HuH-7.5 (cell line): ENCODE data around the gene DOCK6.
"Not testable (repeated sequence)": the region's sequence is repeated elsewhere in the genome, so short reads cannot be mapped to it uniquely, and the experiment has no call there.

Source experiments
- DNase-seq: peaks from one replicate; pipeline ENCODE4 v3.0.0; 2011; ENCODE audit warnings: low spot score

Gene DOCK6

DNA sequence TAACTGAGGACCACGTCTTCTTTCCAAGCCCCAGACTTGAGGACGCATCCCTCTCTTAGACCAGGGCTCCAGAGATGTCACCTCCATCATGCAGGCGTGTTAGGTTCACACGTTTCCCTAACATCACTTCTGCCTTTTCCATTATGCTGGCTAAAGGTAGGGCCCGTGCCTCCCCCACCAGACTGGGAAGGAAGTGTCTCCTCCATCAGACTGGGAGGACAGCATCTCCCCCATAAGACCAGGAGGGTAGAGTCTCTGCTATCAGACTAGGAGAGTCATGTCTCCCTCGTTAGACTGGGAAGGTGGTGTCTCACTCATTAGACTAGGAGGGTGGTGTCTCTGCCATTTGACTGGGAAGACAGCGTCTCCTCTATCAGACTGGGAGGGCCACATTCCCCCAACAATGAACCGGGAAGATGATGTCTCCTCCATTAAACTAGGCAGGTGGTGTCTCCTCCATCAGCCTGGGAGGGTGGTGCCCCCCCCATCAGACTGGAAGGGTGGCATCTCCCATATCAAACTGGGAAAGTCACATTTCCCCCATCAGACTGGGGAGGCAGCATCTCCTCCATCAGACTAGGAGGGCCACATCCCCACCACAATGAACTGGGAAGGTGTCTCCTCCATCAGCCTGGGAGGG is 88.7 kb downstream of the DOCK6 start:
- no peak for DNase-seq

DNA sequence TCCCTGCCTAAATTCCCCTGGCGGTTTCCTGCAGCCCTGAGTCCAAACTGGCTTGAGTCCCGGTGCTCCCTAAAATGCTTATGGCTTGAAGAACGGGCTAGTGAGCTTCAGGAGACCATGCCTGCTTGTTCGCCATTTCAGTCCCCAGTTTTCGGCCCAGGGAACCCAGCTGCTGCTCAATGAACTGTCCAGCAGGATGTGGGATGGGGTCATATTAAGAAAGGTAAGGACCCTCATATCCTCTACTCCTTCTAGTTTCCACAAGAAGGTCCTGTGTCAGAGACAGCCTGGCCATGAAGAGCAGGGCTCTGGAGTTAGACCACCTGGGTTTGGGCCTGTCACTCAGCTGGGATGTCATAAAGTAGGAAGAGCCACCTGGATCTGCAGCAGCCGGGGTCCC is 89.7 kb downstream of the DOCK6 start:
- no peak for DNase-seq

DNA sequence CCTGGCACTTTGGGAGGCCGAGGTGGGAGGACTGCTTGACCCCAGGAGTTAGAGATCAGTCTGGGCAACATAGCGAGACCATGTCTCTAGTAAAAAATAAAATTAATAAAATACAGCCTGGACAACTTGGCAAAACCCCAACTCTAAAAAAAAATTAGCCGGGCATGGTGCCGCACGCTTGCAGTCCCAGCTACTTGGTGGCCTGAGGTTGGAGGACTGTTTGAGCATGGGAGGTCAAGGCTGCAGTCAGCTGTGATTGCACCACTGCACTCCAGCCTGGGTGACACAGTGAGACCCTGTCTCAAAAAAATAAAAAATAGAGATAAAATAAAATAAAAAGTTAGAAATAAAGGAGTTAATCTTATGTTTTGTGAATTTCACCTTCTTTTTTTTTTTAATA is 91.2 kb downstream of the DOCK6 start:
- DNase-seq = no peak

DNA sequence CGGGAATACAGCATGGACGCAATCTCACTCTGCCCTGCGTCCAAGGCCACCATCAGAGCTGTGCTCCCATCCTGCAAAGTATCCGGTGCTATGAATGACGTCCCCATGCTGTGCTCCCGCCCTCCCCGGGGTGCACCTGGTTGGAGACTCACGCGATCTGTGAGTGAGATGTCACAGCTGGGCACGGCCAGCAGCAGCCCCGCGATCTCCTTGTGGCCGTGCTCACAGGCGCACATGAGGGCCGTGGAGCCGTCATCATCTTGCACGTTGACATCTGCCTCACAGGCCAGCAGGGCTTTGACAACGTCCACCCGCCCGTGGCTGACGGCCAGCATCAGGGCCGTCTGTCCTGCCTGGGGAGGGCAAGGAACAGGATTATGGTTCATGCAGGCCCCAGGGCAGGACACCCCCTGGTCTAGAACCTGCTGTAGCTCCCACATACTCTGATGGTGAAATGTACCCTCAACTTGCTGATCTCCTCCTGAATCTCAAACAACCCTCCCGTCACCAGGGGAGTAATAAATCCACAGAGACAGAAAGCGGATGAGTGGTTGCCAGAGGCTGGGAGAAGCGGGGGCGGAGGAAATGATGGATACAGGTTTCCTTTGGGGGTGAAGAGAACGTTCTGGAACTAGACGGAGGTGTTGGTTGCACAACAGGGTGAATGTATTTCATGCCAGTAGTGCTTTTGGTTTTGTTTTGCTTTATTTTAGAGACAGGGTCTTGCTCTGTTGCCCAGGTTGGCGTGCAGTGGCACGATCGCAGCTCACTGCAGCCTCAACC is 92.2 kb downstream of the DOCK6 start:
- DNase-seq = no peak

DNA sequence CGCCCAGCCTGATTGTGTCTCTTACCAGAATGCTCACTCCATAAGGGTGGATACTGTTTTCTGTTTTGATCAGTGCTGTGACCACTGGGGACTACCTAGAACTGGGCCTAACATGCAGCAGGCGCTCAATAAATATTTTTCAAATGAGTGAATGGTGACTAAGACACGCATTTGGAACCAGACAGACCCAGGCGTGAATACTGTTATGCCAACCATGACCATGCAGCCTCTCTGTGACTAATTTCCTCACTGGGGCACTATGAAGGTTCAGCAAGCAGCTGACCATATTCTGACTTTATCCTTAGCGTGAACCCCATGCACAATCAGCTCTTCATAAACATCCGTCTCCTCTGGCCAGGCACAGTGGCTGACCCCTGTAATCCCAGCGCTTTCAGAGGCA is 93.8 kb downstream of the DOCK6 start:
- no peak for DNase-seq

DNA sequence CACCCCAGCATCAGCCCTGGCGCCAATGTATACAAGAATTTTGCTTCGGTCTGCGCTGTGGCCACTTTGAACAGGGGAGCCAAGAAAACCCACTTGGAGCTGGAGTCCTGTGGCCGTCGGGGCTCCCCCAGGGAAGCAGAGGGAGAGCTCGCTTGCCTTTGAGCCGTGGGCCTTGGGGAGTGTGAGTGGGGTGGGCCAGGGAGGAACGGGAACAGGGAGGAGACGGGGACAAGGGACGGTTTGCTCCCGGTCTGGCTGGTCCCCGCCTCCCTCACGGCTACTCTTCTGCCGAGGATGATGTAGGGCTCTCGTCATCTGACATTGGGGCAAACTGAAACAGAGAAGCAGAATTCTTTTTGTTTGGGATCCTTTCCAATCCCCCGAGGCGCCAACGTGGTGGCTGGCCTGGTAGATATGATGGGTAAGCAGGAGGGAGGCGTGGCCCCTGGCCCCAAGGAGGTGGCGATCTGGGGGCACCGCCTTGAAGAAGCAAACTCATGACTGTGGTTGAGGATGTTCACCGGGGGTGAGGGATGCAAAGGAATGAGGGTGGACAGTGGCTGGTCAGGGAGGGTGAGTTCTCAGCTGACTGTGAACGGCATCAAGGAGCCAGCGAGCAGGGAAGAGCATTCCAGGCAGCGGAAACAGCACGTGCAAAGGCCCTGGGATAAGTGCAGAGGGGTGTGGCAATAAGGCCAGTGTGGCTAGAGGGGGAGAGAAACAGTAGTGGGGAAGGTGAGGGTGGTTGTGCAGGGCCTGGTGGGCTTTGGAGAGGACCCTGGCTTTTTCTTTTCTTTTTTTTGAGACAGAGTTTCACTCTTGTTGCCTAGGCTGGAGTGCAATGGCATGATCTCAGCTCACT is 95.8 kb downstream of the DOCK6 start:
- DNase-seq = no peak

DNA sequence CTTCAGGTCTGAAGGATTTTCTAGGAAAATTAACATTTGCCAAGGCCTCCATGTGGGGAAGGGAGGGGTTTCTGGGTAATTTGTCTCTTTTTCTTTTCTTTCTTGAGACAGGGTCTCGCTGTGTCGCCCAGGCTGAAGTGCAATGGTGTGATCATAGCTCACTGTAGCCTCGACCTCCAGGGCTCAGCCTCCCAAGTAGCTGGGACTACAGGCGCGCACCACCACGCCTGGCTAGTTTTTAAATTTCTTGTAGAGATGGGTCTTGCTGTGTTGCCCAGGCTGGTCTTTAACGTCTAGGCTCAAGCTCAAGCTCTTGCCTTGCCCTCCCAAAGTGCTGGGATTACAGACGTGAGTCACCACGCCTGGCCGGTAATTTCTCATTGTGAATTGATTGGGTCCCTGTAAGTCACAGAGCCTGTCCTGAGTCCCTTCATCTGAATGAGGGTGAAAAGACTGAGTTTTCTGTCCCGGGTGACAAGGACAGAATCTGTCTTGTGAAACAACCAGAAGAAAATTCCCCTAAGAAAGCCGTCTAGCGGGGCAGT is 96.8 kb downstream of the DOCK6 start:
- DNase-seq = no peak

DNA sequence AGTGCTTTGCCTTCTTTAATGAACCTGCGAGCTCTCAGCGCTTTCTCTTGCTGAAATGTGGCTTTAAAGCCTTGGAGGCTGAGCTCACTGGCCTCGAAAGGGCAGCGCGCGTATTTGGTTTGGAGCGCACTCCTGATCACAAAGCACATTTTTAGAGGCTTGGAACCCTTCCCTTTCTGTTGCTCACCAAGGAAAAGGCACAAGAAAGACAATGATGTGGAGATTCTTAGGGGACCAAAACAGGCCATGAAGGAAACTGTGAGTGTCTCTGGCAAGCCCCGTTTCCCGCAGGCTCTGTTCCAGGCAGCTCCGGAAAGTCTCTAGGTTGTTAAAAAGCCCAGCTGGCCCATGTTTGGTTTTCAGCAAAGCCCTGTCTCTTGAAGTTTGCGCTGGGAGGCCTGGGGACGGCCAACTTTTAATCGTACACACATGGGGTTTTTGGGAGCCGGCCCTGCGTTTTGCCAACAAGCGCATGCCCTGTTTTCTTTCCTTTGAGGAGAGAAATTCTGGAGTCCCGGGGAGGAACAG is 97.4 kb downstream of the DOCK6 start:
- DNase-seq = no peak

DNA sequence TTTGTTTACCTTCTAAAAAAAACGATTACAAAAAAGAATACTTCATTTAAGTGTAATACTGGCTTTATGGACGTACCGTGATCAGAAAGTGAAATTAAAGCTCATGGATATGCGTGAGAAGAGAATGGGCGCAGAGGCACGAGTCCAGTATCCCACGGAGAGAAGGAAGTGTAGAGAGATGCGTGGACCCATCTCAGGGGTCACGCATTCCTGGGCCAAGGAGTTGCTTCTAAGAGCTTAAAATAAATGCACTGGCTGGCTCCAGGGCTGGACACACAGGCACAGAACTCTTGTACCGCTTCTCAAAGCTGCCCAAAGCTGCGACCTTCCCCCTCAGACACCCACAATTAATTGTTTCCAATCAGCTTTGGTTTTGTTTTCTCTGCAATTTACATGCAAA is 98.0 kb downstream of the DOCK6 start:
- DNase-seq = no peak

DNA sequence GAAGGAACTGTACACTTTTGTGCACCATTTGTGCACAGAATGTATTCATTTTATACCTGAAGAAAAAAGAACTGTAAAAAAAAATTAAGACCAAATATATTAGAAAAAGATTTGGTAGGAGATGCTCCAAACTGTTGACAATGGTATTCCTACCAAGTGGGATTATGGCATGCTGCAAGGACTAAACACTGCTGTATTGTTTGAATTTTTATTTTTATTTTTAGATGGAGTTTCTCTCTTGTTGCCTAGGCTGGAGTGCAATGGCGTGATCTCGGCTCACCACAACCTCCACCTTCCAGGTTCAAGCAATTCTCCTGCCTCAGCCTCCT is 101.9 kb downstream of the DOCK6 start:
- not testable (repeated sequence) for DNase-seq

DNA sequence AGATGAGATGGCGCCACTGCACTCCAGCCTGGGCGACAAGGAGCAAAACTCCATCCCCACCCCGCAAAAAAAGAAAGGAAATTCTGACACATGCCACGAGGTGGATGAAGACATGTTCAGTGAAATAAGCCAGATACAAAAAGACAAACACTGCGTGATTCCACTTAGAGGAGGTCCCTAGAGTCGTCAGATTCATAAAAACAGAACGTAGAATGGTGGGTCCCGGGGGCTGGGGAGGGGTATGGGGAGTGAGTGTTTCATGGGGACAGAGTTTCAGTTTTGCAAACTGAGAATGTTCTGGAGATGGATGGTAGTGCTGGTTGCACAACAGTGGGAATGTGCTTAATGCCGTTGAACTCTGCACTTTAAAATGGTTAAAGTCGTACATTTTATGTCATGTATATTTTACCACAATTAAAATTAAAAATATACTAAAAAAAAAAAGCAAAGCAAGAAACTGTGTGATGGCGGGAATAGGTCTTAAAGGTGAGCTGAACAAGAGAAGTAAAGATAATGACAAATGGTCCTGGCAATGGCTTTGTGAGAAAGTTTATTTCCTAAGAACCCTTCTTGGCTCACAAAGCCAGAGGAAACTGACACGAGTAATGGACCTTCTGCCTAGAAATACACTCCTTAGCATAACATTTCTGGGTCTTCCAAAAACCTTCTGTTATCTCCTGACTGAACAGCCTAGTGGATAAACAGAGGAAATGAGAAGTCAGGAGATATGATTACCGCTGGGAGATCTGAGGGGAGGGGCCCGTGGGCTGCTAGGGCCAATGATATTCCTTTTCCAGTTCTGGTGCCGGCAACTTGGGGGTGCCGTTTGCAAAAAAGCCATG is 102.5 kb downstream of the DOCK6 start:
- no peak for DNase-seq

DNA sequence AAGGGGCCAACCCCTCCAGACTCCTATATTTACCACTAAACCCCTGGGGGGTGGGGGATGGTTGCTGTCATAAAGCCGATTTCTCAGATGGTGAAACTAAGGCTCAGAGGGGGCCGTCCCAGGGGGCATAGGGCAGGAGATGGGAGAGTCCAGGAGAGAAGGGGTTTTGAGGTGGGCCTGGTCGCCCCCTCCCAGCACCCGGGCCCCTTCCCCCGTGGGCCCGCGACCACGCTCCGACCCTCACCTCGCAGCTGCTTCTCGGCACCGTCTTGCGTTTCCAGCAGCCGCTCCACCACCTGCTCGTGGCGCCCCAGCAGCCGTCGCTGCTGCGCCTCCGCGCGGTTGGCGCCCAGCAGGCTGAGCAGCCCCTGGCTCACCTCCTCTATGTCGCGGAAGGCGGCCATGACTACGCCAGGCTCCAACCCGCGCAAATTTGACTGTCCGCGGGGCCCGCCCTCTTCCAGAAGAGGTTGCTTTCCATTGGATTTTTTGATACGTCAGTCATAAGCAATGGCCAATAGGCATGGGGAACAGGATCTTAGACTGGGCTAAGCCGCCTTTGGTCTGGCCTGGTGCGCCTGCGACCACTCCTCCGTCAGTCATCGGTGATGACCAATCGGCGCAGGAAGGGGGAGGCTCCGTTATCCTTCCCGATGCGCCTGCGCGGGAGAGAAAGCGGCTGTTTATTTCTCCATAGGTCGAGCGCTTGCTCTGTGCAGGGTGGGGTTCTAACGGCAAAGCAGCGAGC is 106.8 kb downstream of the DOCK6 start, which contains the start of gene SPC24:
Gene SPC24 (minus strand): TSS at position 410 of the 748 bp plus-strand sequence. CDS start 6 bp downstream, at position 404.
- DNase-seq = peak; percentile 99

DNA sequence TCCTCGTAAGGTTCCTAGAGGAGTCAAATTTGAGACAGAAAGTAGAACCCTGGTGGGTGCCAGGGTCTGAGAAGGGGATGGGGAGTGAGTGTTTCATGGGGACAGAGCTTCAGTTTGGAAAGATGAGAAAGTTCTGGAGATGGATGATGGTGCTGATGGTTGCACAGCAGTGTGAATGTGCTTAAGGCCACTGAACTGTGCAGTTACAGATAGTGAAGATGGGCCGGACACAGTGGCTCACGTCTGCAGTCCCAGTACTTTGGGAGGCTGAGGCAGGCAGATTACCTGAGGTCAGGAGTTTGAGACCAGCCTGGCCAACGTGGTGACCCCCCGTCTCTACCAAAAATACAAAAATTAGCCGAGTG is 107.7 kb downstream of the DOCK6 start:
- no peak for DNase-seq

DNA sequence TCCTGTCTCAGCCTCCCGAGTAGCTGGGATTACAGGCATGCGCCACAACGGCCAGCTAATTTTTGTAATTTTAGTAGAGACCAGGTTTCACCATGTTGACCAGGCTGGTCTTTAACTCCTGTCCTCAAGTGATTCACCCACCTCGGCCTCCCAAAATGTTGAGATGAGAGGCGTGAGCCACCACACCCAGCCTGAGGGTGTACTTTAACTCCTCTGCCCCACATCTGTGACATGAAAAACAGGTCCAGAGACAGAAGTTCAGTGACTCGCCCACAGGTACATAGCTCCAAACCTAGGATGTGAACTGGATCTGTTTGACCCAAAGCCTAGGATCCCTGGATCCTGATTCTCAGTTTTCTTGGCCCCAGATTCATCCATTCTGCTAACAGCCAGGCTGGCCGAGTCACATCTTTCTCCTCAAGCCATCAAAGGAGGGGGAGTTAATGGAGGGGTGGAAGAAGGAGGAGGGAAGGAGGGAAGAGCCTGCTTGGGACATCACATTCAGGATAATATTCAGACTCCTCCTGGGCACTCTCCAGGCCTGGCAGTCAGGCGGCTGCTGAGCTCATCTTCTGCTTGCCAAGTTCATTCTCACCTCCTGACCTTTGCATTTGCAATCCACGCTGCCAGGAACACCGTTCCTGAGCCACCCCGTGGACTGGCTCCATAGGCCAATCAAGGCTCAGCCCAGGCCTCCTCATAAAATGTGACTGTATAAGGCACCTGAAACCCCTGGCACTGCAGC is 109.8 kb downstream of the DOCK6 start:
- DNase-seq = no peak

DNA sequence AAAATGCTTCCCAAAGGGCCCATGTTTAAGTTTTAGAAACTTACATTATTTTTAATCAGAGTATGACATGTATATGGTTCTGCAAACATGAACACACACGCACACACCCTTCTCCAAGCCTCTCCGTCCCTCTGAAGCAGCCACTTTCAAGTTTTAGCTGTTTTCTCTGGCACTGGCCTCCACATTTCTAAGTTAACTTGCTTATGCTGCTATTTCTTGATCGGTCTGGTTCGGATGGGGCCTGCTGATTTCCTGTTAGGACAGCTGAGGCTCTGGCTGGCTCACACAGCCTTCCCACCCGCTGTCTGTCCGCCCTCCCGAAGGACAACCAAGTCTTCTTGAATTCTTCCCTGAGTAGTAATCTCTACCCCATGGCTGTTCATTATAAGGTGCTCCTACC is 111.1 kb downstream of the DOCK6 start:
- DNase-seq = no peak
